ENCODE results near the gene PITPNM3.

GRCh38 chr17:6402258-6402657 is 154.1 kb downstream of the PITPNM3 start:
- no peak for TF ChIP-seq CTCF (IDR thresholded peaks at IDR 0.05)
- no peak for TF ChIP-seq POLR2A (IDR thresholded peaks at IDR 0.05)
- no peak for TF ChIP-seq POLR2AphosphoS5 (IDR thresholded peaks at IDR 0.05)
